HG03280 (cell line): ENCODE data around the gene DAB1.
"Not testable (repeated sequence)": the region's sequence is repeated elsewhere in the genome, so short reads cannot be mapped to it uniquely, and the experiment has no call there.

Source experiments
- ATAC-seq: cut with Tn5 transposase; IDR thresholded peaks from one replicate; pipeline ENCODE4 v1.9.1; 2021; ENCODE audit warnings: mild to moderate bottlenecking, moderate library complexity; ENCODE audit not compliant: unreplicated experiment

DAB1 gene

GRCh38 chr1:57229998-57230397, 193.9 kb downstream of the DAB1 start:
- ATAC-seq = no peak

DNA sequence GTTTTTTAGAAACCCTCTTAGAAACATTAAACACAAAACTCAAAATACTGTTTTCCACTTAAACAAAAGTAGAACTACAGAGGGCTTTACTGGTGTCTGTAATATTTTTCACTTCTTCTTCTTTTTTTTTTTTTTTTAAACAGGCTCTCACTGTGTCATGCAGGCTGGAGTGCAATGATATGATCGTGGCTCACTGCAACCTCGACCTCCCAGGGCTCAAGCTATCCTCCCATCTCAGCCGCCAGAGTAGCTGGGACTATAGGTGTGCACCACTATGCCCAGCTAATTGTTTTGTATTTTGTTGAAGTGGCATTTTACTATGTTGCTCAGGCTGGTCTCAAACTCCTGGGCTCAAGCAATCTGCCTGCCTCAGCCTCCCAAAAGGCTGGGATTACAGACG, 194.8 kb downstream of the DAB1 start:
- ATAC-seq = no peak

DNA sequence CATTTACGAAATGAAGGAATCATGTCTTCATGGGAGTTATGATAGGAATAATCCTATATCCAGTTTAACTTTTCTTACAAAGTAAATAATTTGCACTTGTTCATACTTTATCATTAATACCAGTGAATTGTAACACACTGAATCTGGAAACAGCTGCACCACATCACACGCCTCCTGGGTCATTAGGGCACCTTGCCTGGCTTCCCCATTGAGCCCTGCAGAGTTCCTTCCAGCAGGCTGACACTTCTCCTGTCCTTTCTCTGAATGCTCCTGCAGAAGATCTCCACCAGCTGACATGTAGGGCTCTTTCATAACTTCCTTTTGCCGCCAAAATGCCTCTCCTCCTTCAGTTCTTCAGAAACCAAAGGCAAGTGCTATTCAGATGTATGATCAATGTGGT, 201.1 kb downstream of the DAB1 start:
- ATAC-seq = no peak

DNA sequence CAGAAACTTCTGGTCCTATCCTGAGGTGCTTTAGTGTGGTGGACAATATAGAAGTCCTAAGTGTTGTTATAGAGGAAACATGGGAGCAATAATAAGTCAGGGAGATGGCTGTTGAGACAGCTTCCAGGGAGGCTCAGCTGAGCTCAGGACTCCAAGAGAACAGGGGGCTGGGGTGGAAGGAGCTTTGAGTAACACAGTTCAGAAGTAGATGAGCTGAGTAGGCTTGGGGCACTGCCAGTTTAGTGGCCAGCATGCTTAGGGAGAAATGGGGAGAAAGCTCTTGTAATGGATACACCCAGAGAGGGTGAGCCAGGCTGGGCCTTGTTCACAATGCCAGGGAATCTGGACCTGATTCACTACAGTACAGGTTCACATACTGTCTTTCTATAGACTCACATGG, 201.6 kb downstream of the DAB1 start:
- no peak for ATAC-seq

- not testable (repeated sequence) for ATAC-seq
Observed at GRCh38 chr1:57220905-57221304, 203.0 kb downstream of the DAB1 start.

- ATAC-seq = no peak
Observed at GRCh38 chr1:57218487-57219079, 205.3 kb downstream of the DAB1 start.

- ATAC-seq = no peak
Observed at GRCh38 chr1:57217905-57218304, 206.0 kb downstream of the DAB1 start.

GRCh38 chr1:57214951-57215575, 208.8 kb downstream of the DAB1 start:
- ATAC-seq = no peak

DNA sequence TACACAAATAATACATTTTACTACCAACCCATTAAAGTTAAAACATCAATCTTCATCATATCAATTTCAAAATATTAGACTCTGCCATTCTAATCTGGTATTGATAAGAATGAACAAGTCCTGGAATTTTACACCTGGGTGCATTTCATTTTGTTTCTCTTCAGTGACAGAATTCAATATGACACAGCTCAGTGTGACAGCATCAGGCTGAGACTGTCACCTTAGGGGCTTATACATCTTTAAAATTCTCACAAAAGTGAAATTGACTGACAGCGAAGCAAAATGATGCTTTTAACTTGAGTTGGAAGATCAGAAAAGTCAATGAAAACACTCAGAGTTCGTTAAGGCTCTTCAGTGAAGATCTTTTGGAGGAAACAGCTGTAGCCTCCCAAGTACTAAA, 213.0 kb downstream of the DAB1 start:
- no peak for ATAC-seq

DNA sequence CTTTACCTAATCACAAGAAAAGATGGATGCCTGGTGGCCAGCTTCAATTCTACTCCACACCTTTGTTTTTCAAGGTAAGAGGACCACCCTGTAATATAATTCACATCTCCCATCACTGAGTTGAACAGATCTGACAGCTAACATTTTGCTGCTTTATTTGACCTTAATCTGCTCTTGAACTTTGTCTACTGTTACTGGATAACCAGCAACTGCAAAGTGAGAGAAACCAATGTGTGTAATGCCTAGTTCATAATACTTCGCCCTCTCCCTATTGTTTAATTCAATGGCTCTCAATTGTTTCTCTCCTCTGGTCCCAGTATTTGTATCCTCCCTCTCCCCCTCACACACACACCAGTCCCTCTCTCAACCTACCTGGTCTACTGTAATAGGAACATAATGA, 214.4 kb downstream of the DAB1 start:
- no peak for ATAC-seq

DNA sequence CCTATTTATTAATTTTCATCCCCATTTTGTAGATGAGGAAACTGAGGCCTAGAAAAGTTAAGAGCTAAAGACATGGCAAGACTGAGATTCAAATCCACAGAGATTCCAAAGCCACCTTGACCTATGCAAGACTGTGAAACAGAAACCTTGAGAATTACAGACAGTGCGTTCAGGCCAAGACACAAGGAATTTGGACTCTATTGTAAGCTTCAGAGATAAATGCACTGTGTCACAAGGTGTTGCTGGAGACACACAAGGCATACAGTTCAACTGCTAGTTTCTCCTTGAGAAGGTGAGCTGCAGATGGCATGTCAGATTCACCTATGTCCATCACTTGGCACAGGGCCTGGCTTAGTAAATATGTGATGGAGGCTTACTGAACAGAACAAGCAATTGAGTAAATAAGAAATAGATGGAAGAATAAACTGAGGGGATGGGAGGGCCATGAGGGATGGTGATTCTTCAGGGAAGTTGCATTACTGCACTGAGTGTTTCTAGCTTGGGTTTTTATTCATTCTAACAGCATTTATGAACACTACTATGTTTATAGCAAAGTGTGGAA, 215.0 kb downstream of the DAB1 start:
- ATAC-seq = no peak

GRCh38 chr1:57206038-57206437, 217.8 kb downstream of the DAB1 start:
- no peak for ATAC-seq

- ATAC-seq = no peak
Observed at GRCh38 chr1:57204942-57205787, 218.7 kb downstream of the DAB1 start.

DNA sequence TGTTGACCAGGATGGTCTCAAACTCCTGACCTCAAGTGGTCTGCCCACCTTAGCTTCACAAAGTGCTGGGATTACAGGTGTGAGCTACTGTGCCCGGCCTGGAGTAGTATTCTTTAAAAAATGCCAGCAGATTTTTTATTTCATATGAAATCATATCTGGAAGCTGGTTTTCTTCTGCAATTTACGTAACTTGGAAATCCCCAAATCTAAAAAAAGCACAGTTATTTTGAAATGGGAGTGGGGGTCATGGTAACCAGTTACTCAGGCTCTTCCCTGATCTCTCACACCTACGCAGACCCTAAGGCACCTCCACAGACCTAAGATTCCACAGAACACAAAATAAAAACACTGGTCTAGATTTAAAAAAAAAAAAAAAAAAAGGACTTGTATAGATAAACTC, 219.8 kb downstream of the DAB1 start:
- no peak for ATAC-seq

GRCh38 chr1:57202241-57202640, 221.6 kb downstream of the DAB1 start:
- ATAC-seq = no peak

- ATAC-seq = no peak
Observed at GRCh38 chr1:57198912-57199311, 224.9 kb downstream of the DAB1 start.

DNA sequence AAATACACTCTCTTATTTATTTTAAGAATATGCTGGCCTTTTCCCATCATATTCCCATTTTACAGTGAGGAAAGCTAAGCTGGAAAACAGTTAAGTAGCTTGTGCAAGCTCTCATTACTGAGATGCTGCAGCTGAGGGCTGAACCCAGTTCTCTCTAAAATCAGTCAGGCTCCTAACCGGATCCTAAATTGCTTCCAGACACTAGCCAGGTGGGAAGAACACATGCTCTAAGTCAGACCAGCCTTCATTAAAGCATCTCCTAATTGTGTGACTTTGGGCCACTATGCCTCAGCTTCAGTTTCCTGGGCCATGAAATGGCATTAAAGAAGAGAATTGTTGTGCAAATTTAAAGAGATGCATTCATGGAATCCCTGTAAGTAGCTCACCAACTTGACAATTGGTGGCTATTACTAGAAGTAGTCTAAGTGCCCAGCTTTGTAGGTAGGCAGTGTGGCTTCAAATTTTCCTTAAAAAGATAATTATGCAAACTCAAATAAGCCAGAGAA, 228.4 kb downstream of the DAB1 start:
- ATAC-seq = no peak

DNA sequence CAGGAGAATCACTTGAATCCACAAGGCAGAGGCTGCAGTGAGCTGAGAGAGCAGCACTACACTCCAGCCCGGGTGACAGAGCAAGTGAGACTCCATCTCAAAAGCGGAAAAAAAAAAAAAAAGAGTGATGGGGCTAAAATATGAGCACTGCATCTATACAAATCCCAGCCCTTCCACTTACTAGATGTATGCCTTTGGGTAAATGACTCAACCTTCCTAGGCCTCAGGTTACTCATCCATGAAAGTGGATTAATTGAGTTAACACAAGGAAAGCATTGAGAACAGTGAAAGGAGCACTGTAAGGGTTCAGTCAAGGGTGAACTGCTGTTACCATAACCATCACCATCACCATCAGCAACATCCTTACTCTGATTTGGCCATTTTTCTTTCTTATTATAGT, 231.6 kb downstream of the DAB1 start:
- ATAC-seq = no peak

DNA sequence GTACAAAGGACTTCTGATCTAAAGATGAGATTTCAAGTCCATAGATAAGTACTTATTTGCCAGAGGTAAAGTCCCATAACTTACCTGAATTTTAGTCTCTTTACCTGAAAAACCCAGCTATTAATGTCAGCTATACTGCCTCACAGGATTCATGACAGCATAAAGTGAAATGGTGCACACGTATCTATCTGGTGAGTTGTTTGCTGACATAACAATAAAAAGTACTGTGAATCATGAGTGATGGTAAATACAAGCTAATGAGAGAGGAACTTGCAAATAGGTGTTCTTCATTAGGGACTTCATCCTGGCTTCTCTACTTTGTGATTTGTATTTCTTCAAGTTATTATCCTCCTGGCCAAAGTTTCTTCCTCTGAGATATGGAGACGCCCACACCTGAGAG, 233.0 kb downstream of the DAB1 start:
- no peak for ATAC-seq

- no peak for ATAC-seq
Observed at GRCh38 chr1:57188168-57188567, 235.7 kb downstream of the DAB1 start.

- ATAC-seq = no peak
Observed at GRCh38 chr1:57186455-57186854, 237.4 kb downstream of the DAB1 start.

DNA sequence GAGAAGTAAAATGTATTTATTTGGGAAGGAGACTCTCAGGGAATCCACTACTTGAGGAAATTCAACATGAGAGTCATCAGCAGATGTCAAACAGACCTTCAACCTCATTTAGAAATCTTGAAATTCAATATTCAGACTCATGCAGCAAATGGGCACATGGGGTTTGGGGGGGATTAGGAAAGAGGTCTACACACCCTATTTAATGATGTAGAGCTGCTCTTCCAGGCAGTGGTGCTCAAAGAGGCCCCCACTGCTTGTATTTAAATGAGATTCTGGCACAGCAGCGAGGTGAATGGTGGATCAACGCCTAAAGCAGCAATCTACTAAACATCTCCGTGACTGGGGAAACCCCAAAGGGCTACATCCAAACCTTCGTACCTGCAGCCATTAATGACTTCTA, 244.9 kb downstream of the DAB1 start:
- ATAC-seq = no peak
